HTR-8/SVneo (cell line): ENCODE results near the gene RIPK4.
A peak's percentile ranks its signal among the peaks of the same experiment; 100 is the strongest.
"Not testable (repeated sequence)": the region's sequence is repeated elsewhere in the genome, so short reads cannot be mapped to it uniquely, and the experiment has no call there.

Experiments used
- DNase-seq: peaks from one replicate; pipeline ENCODE4 v3.0.0; 2011; ENCODE audit warnings: low spot score, mixed read lengths; ENCODE audit not compliant: insufficient read length
- FAIRE-seq: peaks from 2 replicates; lab custom pipeline; 2011; peaks lifted over from hg19 to GRCh38; lab: Jason Lieb, UNC

The RIPK4 gene

DNA sequence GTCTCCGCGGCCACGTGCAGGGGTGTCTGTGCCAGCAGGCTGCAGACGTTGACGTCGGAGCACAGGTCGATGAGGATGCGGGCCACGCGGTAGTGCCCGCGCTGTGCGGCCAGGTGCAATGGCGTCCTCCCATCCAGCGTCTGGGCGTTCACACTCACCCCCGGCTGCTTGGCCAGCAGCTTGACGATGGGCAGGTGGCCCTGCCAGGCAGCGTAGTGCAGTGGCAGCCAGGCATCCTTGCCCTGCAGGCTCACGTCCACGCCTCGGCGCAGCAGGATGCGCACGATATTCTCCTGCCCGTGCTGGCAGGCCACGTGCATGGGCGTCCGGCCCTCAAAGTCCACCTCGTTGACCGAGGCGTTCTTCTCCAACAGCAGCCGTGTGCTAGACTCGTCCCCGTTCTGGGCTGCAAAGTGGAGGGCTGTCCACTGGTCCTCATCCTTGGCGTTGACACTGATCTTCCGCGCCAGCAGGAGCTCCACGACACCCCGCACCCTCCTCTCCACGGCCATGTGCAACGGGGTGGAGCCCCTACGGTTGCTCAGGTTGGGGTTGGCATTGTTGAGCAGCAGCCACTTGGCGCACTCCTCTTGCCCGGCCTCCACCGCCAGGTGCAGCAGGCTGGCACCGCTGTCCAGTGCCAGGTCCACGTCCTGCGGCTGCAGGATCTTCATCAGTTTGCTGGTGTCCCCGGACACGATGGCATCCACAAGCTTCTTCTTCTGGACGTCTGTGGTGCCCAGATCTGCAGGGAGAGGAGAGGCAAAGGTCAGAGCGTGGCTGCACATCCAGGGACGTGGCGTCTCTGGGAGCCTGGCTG lies 25.4 kb downstream of the RIPK4 start:
- FAIRE-seq (no peak), DNase-seq (no peak)

DNA sequence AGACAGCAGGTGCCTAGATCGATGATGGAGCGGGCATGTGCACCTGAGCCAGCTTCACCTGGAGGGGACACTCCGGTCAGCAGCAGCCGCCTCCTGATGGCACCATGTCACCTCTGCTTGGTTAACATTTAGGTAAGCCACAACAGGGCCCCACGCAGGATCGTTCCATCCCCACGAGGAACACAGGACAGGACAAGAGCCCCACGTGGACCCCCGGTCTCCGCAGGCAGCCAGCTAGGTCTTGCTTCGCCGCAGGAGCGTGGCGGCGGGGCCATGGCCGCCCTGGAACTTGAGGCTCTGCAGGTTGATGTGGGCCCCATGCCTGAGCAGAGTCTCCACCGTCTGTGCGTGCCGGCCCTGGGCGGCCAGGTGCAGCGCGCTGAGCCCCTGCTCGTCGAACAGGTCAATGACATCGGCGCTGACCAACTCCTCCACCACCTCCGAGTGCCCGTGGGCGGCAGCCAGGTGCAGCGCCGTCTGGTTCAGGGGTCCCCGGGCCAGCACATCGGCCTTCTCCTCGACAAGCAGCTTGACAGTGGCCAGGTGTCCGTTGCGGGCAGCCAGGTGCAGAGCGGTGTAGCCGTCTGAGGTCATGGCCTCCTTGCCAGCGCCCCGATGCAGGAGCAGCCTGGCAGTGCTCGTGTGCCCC lies 26.1 kb downstream of the RIPK4 start:
- FAIRE-seq (no peak), DNase-seq (no peak)

DNA sequence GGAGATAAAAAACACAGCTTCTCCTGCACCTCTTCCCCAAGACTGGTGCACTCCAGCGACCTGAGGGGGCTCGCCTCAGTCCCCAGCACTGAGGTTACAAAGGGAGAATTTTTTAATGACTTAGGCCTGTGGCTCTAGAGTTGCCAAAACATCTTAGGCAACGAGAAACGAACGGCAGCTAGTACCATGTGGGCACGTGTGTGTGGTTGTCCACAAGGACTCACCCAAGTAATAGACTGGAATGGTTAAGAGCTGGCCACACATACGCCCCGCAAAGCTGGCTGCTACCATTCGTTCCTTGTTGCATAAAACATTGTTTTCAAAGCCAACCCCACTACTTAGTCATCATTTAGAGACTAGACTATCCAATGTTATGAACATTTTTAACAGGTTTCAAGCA lies 26.9 kb downstream of the RIPK4 start:
- DNase-seq (no peak), FAIRE-seq (no peak)

DNA sequence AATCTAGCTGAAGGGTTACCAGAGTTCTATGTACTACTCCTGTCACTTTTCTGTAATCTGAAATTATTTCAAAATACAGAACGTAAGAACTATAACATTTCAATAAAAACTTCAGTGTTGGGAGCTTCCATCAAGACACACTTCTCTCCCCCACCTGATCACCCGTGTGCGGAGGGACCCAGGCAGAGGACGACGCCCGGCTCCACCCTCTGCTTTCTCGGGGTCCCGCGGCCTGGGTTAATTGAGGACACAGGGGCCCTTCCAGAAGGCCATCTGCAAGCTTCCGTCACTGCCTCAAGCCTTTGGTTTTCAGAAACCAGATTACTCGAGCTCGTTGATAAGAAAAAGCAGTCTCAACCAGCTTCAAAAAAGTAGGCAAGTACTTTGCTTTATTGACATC lies 27.8 kb downstream of the RIPK4 start:
- no peak for DNase-seq
- FAIRE-seq: no peak

DNA sequence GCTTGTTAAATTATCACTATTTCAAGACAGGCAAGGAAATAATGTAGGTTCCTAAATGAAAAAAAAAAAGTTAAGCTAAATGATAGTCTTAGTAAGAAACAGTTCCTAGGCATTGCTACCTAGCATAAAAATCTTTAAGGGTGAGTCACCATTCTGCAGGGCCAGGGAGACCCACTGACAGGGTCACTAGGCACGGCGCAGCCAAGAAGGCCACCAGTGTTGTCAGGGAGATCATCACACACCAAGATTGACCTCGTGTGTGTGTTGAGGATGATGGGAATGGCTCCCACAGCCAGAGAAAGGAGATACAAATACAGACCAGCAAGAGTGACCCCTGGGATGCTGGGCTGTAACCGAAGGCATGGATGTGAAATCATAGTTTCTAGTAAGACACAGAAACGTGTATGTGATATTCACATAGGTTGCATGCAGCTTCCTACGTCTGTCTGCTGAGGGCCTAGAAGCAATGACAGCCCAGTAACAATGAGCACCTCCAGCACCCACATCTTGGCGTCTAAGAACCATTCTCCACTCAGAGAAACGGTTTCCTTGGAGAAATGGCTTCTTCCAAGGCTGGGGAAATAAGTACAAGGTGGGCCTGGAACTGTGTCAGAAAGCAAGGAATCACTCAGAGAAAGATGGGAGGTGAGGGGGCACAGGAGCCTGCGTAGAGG lies 29.1 kb downstream of the RIPK4 start:
- DNase-seq (no peak), FAIRE-seq (no peak)

DNA sequence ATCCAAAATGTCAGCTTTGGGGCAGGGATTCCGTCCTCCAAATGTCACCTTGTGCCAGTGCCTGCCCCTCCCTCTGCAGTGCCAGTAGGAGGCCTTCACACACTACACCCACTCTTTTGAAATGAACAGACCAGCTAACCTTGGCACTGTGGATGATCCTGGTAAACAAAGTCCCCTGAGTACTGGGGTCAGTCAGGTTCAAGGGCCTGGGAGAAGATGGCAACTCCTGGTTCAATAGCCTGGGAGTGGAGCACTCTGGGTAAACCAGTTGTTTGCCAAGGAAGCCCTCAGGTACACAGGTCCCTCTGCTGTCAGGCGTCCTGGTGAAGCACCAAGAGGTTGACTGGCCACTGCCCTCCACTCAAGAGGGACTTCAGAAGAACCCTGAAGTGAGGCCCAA lies 30.4 kb downstream of the RIPK4 start:
- no peak for FAIRE-seq
- no peak for DNase-seq

DNA sequence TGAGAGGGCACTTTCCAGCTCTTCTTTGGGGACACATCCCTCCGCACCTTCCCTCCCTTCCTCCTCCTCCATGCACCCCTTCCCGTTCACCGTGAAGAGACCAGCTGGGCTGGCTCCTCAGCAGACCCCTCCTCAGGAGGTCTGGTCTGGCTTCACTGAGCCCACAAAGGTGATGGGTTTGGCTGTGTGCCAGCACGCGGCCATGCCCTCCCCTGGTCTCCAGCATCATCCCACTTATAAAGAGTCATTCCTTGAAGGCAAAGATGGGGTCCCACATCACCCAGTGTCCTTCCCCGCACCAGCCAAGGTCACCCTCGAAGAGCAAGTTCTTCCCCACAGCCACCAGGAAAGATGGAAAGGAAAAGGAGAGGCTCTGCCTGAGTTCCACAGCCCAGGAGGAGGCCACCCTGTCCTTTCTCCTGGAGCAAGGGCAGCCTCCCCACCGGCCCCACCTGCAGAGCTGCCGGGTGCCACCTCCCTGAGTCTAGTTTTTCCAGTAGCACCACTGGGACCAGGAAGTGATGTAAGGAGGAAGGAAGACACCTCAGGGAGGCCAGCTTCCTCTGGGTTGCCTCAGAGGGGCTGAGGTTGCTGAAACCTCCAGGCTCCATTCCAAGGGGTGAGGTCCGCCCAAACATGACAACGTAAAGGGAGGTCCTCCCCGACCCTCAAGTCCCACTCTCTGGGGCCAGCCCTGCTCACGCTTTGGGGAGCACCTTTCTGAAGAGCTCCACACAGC lies 32.7 kb downstream of the RIPK4 start:
- FAIRE-seq: no peak
- DNase-seq: no peak

DNA sequence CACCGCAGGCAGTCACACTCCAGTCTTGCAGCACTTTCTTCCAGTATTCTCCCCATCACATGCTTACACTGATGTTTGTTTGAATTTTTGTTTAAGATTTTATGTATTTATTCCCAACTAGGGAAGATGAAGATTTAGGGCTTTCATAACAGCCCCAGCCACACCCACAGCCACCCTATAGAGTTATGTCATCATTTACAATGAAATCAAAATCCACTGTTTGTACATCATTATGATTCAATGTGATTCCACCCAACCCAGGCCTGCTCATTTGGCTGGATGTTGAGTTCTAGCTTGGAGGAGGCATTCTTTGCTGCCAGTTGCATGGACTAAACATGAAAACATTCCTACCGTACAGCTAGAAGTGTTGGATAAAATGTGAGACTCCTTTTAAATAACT lies 35.8 kb downstream of the RIPK4 start:
- DNase-seq: no peak
- FAIRE-seq: no peak

DNA sequence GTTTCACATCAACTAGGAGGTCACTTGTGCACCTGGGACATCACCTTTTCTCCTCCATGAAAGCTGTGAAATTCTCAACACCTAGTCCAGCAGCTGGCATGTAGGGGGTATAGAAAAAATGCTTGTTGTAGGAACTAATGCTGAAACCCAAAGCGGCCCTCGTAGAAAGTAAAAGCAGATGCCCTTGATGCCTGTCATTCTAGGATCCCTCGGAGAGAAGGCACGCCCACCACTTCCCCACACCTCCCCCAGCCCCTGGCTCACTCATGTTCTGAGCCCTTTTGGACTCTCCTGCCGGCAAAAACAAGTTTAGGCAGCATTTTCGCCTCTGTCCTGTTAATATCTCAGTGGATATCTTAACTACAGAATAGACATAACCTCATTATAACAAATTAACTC lies 36.5 kb downstream of the RIPK4 start:
- FAIRE-seq (no peak), DNase-seq (no peak)

DNA sequence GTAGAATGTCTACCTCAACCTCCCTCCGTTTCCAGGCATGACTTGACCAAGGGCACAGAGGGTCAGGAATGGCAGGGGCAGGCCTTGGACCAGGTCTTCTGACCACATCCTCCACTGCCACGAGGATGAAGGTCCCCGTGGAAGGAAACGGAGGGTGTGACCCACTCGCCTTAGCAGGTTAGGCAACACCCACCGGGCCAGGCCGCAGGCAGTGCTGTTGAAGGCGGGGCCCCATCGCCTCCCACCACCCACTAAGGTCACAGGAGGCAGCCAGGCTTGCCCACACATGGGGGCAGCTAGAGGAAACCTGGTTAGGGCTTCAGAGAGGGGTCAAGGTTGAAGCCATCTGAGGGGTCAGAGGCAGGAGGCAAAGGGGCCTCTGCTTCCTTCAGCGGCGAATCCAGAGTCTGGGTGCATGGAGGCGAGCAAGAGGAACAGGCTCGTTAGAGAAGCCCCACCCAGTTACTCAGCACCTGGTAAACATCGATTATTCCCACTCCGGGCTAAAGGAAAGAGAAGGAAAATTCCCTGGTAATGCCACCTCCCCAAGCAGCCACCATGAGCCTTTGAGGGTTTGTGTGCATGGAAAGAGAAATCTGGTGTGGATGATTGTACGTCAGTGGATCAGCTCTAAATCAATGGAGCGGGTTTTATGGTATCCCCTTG lies 37.0 kb downstream of the RIPK4 start:
- FAIRE-seq (no peak), DNase-seq (no peak)

DNA sequence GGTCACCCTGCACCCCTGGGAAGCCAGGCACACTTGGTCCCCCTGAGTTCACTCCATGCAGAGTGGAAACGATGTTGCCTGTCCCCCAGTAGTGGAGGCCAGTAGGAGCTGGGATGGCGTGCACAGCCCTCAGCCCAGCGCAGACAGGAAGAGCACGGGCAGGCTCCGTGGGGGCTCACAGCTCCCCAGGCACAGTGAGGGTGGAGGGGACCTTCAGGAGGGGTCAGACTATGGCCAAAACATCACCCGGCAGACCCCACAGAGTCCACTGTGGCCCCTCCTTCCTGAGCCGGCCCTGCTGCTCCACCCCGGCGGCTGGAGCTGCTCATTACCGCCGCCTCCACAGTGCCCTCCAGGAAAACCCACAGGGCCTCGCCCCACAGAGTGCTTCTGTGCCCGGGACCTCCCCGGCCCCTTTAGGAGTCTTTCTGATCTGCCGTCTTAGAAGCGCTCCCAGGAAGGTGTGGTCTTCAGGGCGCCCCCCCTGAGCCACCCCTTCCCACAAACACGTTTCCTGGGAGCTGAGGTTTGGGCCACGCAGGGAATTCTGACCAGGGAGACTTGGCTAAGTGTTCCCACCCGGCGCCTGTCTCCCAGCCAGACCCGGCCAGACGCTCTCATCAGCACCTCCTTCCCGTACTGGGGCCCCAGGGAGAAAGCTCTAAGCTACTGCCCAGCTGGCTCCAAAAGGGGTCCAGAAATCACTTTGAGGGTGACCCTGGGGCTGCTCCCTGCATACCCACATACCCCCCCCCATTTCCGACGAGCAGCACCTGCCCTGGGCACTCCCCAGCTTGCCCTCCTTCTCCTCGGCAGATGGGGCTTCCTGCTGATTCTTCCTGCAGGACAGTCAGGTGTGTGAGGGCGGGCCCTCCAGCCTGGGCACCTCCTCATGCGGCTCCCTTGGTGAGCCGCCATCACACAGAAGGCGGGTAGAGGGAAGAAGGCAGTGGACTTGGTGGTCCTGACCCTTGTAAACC lies 38.8 kb downstream of the RIPK4 start:
- no peak for DNase-seq
- no peak for FAIRE-seq

DNA sequence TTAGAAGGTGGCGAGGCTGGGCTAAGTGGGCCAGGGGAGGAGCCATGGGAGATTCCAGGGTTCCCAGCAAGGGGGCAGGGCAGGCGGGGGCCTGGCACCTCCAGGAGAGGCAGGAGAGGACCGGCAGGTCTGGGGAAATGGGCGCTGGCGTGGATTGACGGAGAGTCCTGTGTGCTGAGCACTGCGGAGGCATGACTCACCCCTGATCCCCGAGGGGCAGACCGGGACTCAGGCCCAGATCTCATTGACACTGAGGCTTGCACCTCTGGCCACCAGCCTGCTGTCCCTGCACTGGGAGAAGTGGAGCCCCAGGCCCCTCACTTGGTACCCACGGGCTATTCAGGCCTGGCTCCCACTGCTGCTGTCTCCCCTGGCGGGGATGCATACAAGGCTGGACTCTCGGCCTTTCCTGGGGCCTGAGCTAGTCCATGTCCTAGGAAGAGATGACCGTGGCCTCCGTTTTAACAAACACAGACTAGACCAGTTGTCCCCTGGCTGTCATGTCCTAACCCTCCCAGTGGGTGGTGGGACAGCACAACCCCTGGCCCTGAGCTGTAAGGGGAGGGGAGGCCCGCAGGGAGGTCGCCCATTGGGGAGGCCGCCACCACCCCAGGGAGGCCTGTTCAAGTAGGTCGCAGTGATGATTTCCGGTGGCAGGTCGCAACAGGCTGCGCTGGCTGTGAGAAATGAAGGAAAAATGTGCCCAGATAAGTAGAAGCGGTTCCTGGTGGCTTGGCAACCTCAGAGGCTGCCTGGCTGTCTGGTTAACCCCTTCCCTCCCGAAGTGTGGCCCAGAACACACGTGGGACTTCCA lies 39.7 kb downstream of the RIPK4 start:
- peak; percentile 72 for FAIRE-seq

DNA sequence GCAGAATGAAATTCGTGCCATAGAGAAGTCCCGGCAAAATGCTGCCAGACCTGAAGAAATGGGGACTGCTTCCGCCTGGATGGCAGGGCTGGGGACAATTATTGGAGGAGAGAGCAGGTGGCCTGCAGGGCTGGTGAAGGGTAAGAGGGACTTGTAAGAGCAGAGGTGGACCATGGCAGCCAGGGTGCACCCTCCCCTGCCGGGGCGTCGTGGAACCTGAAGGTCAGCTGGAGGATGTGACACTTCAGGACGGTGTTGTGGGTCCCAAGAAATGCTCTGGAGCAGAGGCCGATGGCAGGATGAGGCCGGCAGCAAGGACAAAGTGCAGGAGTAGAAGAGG lies 40.3 kb downstream of the RIPK4 start:
- FAIRE-seq (no peak), DNase-seq (no peak)

More for the DNA sequence above, 39.7 kb downstream of the RIPK4 start:
- peak; percentile 51 for DNase-seq

DNA sequence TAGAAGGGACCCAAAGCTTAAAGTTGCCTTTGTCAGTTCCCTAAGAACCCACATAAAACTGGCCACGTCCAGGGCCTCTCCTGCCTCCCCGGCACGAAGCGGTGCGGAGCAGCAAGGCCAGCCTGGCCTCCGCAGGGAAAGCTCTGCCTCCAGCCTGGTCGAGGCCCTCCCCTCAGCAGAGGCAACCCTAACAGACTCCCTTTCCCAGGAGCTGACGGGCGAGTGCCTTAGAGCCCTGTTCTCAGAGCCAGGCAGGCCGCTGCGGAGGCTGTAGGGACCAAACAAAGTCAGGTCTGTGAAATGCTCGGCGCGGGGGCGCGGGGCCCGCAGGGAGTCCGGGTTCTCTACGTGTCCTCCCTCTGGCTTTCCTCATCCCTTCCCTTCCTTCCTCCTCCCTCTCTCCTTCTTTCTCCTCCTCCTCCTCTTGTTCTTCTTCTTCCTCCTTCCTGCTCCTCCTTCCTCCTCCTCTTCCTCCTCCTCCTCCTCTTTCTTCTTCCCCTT lies 40.7 kb downstream of the RIPK4 start:
- no peak for FAIRE-seq
- no peak for DNase-seq

DNA sequence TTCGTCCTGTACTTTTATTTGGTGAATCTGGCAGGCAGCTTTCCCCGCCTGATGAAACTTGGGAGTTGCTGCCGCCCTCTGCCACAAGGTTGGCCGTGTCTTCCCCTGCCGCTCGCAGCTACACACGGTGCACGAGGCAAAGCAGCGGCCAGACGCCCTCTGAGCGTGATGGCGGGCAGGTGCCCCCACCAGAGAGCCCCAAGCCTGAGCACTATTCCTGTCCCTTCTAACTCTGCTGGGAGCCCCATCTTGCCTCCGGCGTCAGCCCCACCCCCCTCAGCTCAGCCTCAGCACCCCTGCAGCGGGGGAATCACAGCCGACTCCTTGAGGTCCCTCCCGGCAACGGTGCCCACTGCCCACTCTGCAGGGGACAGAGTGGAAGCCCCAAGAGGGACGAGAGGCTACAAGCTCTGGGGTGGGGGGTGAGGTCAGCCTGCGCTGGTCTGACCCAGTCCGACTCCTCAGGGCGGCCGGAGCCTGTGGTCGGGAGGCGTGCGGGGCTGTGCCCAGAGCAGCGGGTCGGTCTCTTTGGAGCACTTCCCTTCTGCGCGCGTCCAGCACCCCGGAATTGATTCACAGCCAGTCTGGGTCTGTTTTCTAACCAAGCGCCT lies 41.3 kb downstream of the RIPK4 start:
- DNase-seq (no peak), FAIRE-seq (no peak)

DNA sequence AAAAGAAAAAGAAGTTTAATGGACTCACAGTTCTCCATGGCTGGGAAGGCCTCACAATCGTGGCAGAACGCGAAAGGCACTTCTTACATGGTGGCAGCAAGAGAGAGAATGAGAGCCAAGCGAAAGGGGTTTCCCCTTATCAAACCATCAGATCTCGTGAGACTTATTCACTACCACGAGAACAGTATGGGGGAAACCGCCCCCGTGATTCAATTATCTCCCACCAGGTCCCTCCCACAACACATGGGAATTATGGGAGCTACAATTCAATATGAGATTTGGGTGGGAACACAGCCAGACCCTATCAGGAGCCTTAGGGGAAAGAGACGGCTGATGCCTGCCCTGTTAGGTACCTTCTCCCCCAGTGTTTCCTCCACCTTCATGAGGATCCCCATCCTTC lies 43.0 kb downstream of the RIPK4 start:
- DNase-seq, FAIRE-seq: not testable (repeated sequence)
